Upper lobe of left lung (tissue), 6 donors: Measurements from ENCODE around the gene NEURL1B. TPM values are rescaled to one million over a fixed set of nuclear protein-coding genes. Genes with fewer than 3 reads are reported as not detected.

Experiments used
- ATAC-seq, 2 donors: fragments of 200-7000 bp; cut with Tn5 transposase; one replicate each; pipeline ENCODE4 v1.9.1; 2022; ENCODE audit warnings: mild to moderate bottlenecking in 2 of 2, moderate library complexity in 2 of 2; ENCODE audit not compliant: low FRiP score in 2 of 2
- DNase-seq, 2 donors: peaks; one replicate each; pipeline ENCODE4 v3.0.0-alpha.2; 2019 to 2020
- H3K27ac ChIP-seq, 4 donors: fragments of 200-600 bp; sonication (generic); one replicate each; pipeline ENCODE4 v1.5.1; 2016 to 2019
- H3K27me3 ChIP-seq, 4 donors: fragments of 200-600 bp; sonication (generic); one replicate each; pipeline ENCODE4 v1.5.1; 2017 to 2019
- H3K36me3 ChIP-seq, 4 donors: fragments of 200-600 bp; sonication (generic); one replicate each; pipeline ENCODE4 v1.5.1; 2016 to 2019
- H3K4me1 ChIP-seq, 4 donors: fragments of 200-600 bp; sonication (generic); one replicate each; pipeline ENCODE4 v1.5.1; 2018 to 2019
- H3K4me3 ChIP-seq, 4 donors: fragments of 200-600 bp; sonication (generic); one replicate each; pipeline ENCODE4 v1.5.1; 2017 to 2019; ENCODE audit warnings: mild to moderate bottlenecking in 2 of 4, moderate library complexity in 1 of 4
- H3K9me3 ChIP-seq, 4 donors: fragments of 200-600 bp; sonication (generic); one replicate each; pipeline ENCODE4 v1.5.1; 2018 to 2019
- CTCF ChIP-seq, 6 experiments: fragments of 450-650 bp in 4 of 6; fragments of 200-600 bp in 2 of 6; sonication (generic) in 2 of 6; IDR thresholded peaks; one replicate each; pipeline ENCODE4 v1.5.1; 2016 to 2019; ENCODE audit warnings: antibody characterized with exemption in 6 of 6
- EP300 ChIP-seq, 4 donors: sonication (generic); formaldehyde crosslinking; IDR thresholded peaks; one replicate each; pipeline ENCODE4 v1.5.1; 2017; ENCODE audit warnings: antibody characterized with exemption in 4 of 4, control low read depth in 2 of 4
- POLR2A ChIP-seq, 4 donors: fragments of 450-650 bp; IDR thresholded peaks; one replicate each; pipeline ENCODE4 v1.5.1; 2016 to 2017; ENCODE audit warnings: antibody characterized with exemption in 4 of 4, mild to moderate bottlenecking in 2 of 4
- POLR2AphosphoS5 ChIP-seq, 2 donors: sonication (generic); formaldehyde crosslinking; IDR thresholded peaks; one replicate each; pipeline ENCODE4 v1.5.1; 2017; ENCODE audit warnings: antibody characterized with exemption in 2 of 2
- WGBS, 2 donors: methylation state at CpG; one replicate each; pipeline ENCODE4 v1.1.5; 2017 to 2018; 5-methylcytosine and 5-hydroxymethylcytosine counted together
- total RNA-seq, 6 donors: library from RNA; depleted of rRNA in 4 of 6; stranded (reverse); fragments of >200 nt in 4 of 6; gene quantifications; one replicate each; pipeline versions ENCODE4 v1.1.0 to v1.2.1, GENCODE V29; 2016 to 2021
- donor health status: DM: no; HTN: no; CAD: no; lungs with moderate emphysema.
- donor health status: DM: no; HTN: yes; CAD: no; lungs with severe emphysema.

NEURL1B gene
- total RNA-seq, 6 donors from 2014 or later: 6.3 to 29.4 (median 15.1) TPM

- WGBS, 2 donors: 41 to 44% methylated on average over 2 of the region's 2 CpGs
- Histone ChIP-seq H3K4me3 (no peak overlapping the region), H3K27ac (peak overlapping the region; percentile 31 to 91 (median 78)), H3K36me3 (no peaks in the 10 kb centered on the region), H3K27me3 (no peaks in the 10 kb centered on the region), H3K4me1 (peaks cover 46 to 75% (median 66%) of the 10 kb centered on the region in 4 donors), H3K9me3 (no peaks in the 10 kb centered on the region)
- ATAC-seq (no peak), DNase-seq (no peak)
- no peak for TF ChIP-seq EP300 (IDR thresholded peaks at IDR 0.05)
Measured at GRCh38 chr5:172662596-172662995, 21.5 kb downstream of the NEURL1B start.

- no peak overlapping the region for H3K4me3 ChIP-seq
- 62 to 73% methylated on average over 5 of the region's 5 CpGs for WGBS, 2 donors
- H3K27ac ChIP-seq: peak overlapping the region in 2 of 4 donors; percentile 77 to 91
- H3K9me3 ChIP-seq: no peaks in the 10 kb centered on the region
- H3K36me3 ChIP-seq: no peaks in the 10 kb centered on the region
- no peak for DNase-seq
- no peaks in the 10 kb centered on the region for H3K27me3 ChIP-seq
- ATAC-seq: no peak
- peaks cover 40 to 75% (median 62%) of the 10 kb centered on the region in 4 donors for H3K4me1 ChIP-seq
- TF ChIP-seq POLR2AphosphoS5 (IDR thresholded peaks at IDR 0.05) (no peak), EP300 (IDR thresholded peaks at IDR 0.05) (no peak), CTCF (IDR thresholded peaks at IDR 0.05) (no peak), POLR2A (IDR thresholded peaks at IDR 0.05) (no peak)
Measured at GRCh38 chr5:172664018-172664417, 23.0 kb downstream of the NEURL1B start.

GRCh38 chr5:172664681-172665541 is 23.8 kb downstream of the NEURL1B start:
- peak overlapping the region; percentile 35 to 91 (median 60) for H3K27ac ChIP-seq
- no peaks in the 10 kb centered on the region for H3K9me3 ChIP-seq
- DNase-seq: no peak
- peaks cover 0 to 2% (median under 1%) of the 10 kb centered on the region in 4 donors for H3K36me3 ChIP-seq
- 58% methylated on average over 13 to 16 of the region's 16 CpGs for WGBS, 2 donors
- no peaks in the 10 kb centered on the region for H3K27me3 ChIP-seq
- peak in 1 of 2 donors; percentile 21 for ATAC-seq
- no peak for TF ChIP-seq POLR2AphosphoS5 (IDR thresholded peaks at IDR 0.05)
- no peak for TF ChIP-seq EP300 (IDR thresholded peaks at IDR 0.05)
- TF ChIP-seq CTCF (IDR thresholded peaks at IDR 0.05): no peak
- no peak for TF ChIP-seq POLR2A (IDR thresholded peaks at IDR 0.05)
- H3K4me3 ChIP-seq: no peak overlapping the region
- H3K4me1 ChIP-seq: peaks cover 31 to 66% (median 53%) of the 10 kb centered on the region in 4 donors

- peaks cover 21 to 53% (median 40%) of the 10 kb centered on the region in 4 donors for H3K4me1 ChIP-seq
- H3K9me3 ChIP-seq: no peaks in the 10 kb centered on the region
- no peak overlapping the region for H3K4me3 ChIP-seq
- DNase-seq (no peak), ATAC-seq (peak in 1 of 2 donors; percentile 30)
- H3K36me3 ChIP-seq: peaks cover 0 to 14% (median 5%) of the 10 kb centered on the region in 4 donors
- WGBS, 2 donors: 71 to 76% methylated on average over 7 of the region's 7 CpGs
- TF ChIP-seq EP300 (IDR thresholded peaks at IDR 0.05): no peak
- H3K27ac ChIP-seq: peak overlapping the region in 3 of 4 donors; percentile 24 to 91 (median 77)
- no peaks in the 10 kb centered on the region for H3K27me3 ChIP-seq
Measured at GRCh38 chr5:172666251-172666650, 25.2 kb downstream of the NEURL1B start.

- no peak overlapping the region for H3K4me3 ChIP-seq
- 54 to 67% methylated on average over 7 of the region's 7 CpGs for WGBS, 2 donors
- H3K4me1 ChIP-seq: peaks cover 13 to 35% (median 27%) of the 10 kb centered on the region in 4 donors
- TF ChIP-seq POLR2AphosphoS5 (IDR thresholded peaks at IDR 0.05) (no peak), EP300 (IDR thresholded peaks at IDR 0.05) (no peak), POLR2A (IDR thresholded peaks at IDR 0.05) (no peak), CTCF (IDR thresholded peaks at IDR 0.05) (no peak)
- H3K9me3 ChIP-seq: no peaks in the 10 kb centered on the region
- ATAC-seq (no peak), DNase-seq (no peak)
- H3K36me3 ChIP-seq: peaks cover 0 to 24% (median 5%) of the 10 kb centered on the region in 4 donors
- H3K27me3 ChIP-seq: no peaks in the 10 kb centered on the region
- H3K27ac ChIP-seq: peak overlapping the region in 3 of 4 donors; percentile 27 to 83 (median 79)
Measured at GRCh38 chr5:172667786-172668593, 26.9 kb downstream of the NEURL1B start.
